ENCODE measurements around the gene BRD4. TPM values are rescaled to one million over a fixed set of nuclear protein-coding genes. Genes with fewer than 3 reads are reported as not detected.

BRD4 gene
- total RNA-seq, 1 donor from 2014 or later = 104 TPM

DNA sequence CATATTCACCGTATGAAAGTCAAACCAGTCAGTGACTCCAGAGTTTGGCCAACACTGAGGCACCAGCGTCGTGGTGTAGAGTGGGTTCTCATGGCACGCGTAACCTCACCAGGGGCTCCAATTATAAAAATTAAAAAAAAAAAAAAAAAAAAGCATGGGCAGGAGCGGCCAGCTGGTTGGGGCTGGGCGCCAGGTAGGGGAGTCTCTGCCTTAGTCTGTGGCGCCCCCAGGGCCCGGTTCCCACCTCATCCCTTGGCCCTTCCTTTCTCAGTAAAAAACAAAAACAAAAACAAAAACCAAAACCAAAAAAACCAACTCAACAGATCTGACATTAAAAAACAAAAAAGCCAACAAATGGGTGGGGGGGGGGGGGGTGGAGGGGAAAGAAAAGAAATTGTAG, 95.5 kb downstream of the BRD4 start:
- H3K4me3 Mint-ChIP-seq (ENCODE audit: unreplicated experiment) = no peak overlapping the region
- no peak for DNase-seq (ENCODE audit: low spot score)
- H3K27ac Mint-ChIP-seq (ENCODE audit: unreplicated experiment) = no peak overlapping the region
- H3K27me3 Mint-ChIP-seq (ENCODE audit: low read depth) = no peaks in the 10 kb centered on the region
- H3K4me1 Mint-ChIP-seq (ENCODE audit: low read depth) = peaks cover 7% of the 10 kb centered on the region
- H3K36me3 Mint-ChIP-seq (ENCODE audit: low read depth) = peaks cover 27% of the 10 kb centered on the region
- no peaks in the 10 kb centered on the region for H3K9me3 Mint-ChIP-seq (ENCODE audit: low read depth)
- TF ChIP-seq, protein P1, sequence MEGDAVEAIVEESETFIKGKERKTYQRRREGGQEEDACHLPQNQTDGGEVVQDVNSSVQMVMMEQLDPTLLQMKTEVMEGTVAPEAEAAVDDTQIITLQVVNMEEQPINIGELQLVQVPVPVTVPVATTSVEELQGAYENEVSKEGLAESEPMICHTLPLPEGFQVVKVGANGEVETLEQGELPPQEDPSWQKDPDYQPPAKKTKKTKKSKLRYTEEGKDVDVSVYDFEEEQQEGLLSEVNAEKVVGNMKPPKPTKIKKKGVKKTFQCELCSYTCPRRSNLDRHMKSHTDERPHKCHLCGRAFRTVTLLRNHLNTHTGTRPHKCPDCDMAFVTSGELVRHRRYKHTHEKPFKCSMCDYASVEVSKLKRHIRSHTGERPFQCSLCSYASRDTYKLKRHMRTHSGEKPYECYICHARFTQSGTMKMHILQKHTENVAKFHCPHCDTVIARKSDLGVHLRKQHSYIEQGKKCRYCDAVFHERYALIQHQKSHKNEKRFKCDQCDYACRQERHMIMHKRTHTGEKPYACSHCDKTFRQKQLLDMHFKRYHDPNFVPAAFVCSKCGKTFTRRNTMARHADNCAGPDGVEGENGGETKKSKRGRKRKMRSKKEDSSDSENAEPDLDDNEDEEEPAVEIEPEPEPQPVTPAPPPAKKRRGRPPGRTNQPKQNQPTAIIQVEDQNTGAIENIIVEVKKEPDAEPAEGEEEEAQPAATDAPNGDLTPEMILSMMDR (IDR thresholded peaks at IDR 0.05) = no peak

DNA sequence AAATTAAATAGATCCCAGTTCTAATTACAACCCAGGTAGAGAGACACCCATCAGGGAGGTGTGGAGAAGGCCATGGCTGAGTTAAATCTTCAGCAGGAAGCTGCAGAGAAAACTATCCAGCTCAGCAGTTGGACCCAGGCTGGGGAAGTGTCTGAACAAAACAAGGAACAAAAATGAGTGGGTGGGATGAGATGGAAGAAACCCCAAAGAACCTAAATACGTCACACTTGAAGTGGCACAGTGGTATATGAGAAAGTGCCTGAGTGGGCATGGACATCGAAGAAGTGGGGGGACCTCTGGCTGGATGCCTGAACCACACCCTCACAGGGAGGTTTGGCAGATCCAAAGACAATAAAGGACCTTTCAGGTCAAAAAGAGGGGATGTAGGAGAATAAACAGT, 96.6 kb downstream of the BRD4 start:
- Mint-ChIP-seq H3K27ac (ENCODE audit: unreplicated experiment) (peak overlapping the region; percentile 65), H3K27me3 (ENCODE audit: low read depth) (no peaks in the 10 kb centered on the region), H3K36me3 (ENCODE audit: low read depth) (peaks cover 24% of the 10 kb centered on the region), H3K4me3 (ENCODE audit: unreplicated experiment) (no peak overlapping the region), H3K9me3 (ENCODE audit: low read depth) (no peaks in the 10 kb centered on the region), H3K4me1 (ENCODE audit: low read depth) (peaks cover 7% of the 10 kb centered on the region)
- DNase-seq (ENCODE audit: low spot score) = no peak
- TF ChIP-seq, protein P1 (IDR thresholded peaks at IDR 0.05) = no peak

DNA sequence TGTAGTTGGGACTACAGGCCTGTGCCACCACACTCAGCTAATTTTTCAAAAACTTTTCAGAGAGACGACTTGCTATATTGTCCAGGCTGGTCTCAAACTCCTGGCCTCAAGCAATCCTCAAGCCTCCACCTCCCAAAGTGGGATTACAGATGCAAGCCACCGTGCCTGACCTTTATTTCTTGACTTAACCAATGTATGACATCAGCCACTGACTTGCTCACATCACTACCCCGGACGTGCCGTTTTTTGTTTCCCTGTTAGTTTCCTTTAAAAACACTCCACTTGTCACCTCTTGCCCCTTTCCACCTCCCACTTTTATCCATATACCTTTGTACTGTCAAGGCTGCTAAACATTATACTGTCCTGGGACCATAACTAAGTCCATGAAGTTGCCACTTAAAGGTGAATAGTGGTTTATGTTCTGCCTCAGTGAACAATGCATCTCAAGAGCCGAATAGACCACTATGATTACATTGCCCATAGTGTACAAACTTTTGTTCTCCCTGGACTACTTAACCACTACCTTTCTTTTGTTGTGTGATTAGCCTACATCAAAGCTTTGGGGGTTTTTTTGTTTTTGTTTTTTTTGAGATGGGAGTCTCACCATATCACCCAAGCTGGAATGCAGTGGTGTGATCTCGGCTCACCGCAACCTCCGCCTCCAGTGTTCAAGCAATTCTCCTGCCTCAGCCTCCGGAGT, 97.8 kb downstream of the BRD4 start:
- H3K36me3 Mint-ChIP-seq (ENCODE audit: low read depth) = peaks cover 20% of the 10 kb centered on the region
- peak overlapping the region; percentile 8 for H3K27ac Mint-ChIP-seq (ENCODE audit: unreplicated experiment)
- no peak for DNase-seq (ENCODE audit: low spot score)
- H3K9me3 Mint-ChIP-seq (ENCODE audit: low read depth) = no peaks in the 10 kb centered on the region
- peaks cover 7% of the 10 kb centered on the region for H3K4me1 Mint-ChIP-seq (ENCODE audit: low read depth)
- no peaks in the 10 kb centered on the region for H3K27me3 Mint-ChIP-seq (ENCODE audit: low read depth)
- TF ChIP-seq, protein P1 (IDR thresholded peaks at IDR 0.05) = no peak
- H3K4me3 Mint-ChIP-seq (ENCODE audit: unreplicated experiment) = no peak overlapping the region

DNA sequence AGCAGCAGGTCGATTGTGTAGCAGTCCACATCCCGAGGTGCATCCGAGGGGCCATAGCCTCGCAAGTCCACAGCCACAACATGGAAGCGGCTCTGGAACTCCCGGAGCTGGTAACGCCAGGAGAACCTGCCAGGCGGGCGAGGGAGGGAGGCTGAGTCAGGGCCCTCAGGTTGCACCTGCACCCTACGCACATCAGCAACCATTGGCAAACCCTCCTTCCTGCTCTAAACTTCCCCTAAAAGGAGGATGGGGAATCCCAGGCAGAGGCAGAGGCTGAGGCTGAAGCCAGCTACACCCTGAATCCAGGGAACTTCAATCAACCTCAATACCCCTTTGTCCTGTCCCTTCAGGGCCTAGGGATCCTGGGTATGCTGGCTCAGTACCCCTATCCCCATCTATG, 101.1 kb downstream of the BRD4 start:
- Mint-ChIP-seq H3K27ac (ENCODE audit: unreplicated experiment) (no peak overlapping the region), H3K27me3 (ENCODE audit: low read depth) (no peaks in the 10 kb centered on the region), H3K4me3 (ENCODE audit: unreplicated experiment) (no peak overlapping the region), H3K4me1 (ENCODE audit: low read depth) (peaks cover 7% of the 10 kb centered on the region), H3K36me3 (ENCODE audit: low read depth) (peaks cover 9% of the 10 kb centered on the region), H3K9me3 (ENCODE audit: low read depth) (no peaks in the 10 kb centered on the region)
- DNase-seq (ENCODE audit: low spot score) = no peak
- TF ChIP-seq, protein P1 (IDR thresholded peaks at IDR 0.05) = no peak

DNA sequence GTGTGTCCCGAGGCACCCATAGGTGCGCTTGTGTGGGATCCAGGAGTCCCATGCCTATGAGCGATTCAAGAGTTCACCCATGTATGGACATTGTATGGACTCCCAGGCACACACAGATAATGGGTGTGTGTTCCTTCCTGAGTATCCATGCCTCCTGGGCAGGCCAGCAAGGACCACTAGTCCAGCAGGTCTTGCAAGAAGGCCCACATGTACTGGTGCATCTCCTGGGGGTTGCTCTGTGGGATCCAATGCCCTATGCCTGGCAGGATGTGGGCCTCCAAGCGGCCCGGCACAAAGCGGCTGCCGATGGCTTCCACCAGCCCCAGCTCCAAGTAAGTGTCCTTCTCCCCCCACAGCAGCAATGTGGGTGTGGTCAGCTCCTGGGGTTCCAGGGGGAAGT, 105.1 kb downstream of the BRD4 start:
- Mint-ChIP-seq H3K36me3 (ENCODE audit: low read depth) (no peaks in the 10 kb centered on the region), H3K9me3 (ENCODE audit: low read depth) (no peaks in the 10 kb centered on the region), H3K4me3 (ENCODE audit: unreplicated experiment) (no peak overlapping the region), H3K4me1 (ENCODE audit: low read depth) (peaks cover 17% of the 10 kb centered on the region), H3K27ac (ENCODE audit: unreplicated experiment) (no peak overlapping the region), H3K27me3 (ENCODE audit: low read depth) (no peaks in the 10 kb centered on the region)
- no peak for DNase-seq (ENCODE audit: low spot score)
- TF ChIP-seq, protein P1 (IDR thresholded peaks at IDR 0.05) = no peak

Measured in chondrocyte (in vitro differentiated cells).